Lower lobe of right lung (tissue), 2 donors: Measurements from ENCODE around the gene ISLR2. TPM values are rescaled to one million over a fixed set of nuclear protein-coding genes. Genes with fewer than 3 reads are reported as not detected.

Experiments
- ATAC-seq, 2 donors: fragments of 200-7000 bp; cut with Tn5 transposase; one replicate each; pipeline ENCODE4 v1.9.1; 2020 to 2022; ENCODE audit warnings: mild to moderate bottlenecking in 2 of 2, moderate library complexity in 2 of 2
- DNase-seq: peaks from one replicate; pipeline ENCODE4 v3.0.0-alpha.2; 2020
- H3K27ac ChIP-seq: fragments of 200-600 bp; one replicate; pipeline ENCODE4 v1.8.0; 2022
- H3K27me3 ChIP-seq: fragments of 200-600 bp; one replicate; pipeline ENCODE4 v1.8.0; 2022; ENCODE audit warnings: low read depth
- H3K36me3 ChIP-seq: fragments of 200-600 bp; one replicate; pipeline ENCODE4 v1.8.0; 2022; ENCODE audit warnings: mild to moderate bottlenecking
- H3K4me1 ChIP-seq: fragments of 200-600 bp; one replicate; pipeline ENCODE4 v1.8.0; 2022
- H3K4me3 ChIP-seq: fragments of 200-600 bp; one replicate; pipeline ENCODE4 v1.8.0; 2022; ENCODE audit warnings: mild to moderate bottlenecking
- H3K9me3 ChIP-seq: fragments of 200-600 bp; one replicate; pipeline ENCODE4 v1.8.0; 2022
- CTCF ChIP-seq: fragments of 200-600 bp; IDR thresholded peaks from one replicate; pipeline ENCODE4 v1.8.0; 2022; ENCODE audit warnings: antibody characterized with exemption, mild to moderate bottlenecking
- intact Hi-C: fragments of 100-400 bp; cut with DNase I; formaldehyde crosslinking; loops from one replicate; pipeline ENCODE4 v1.11.0; 2022
- total RNA-seq: library from RNA; stranded (reverse); fragmentation: NEBNext Ultra II Directional; extraction: Animal tissue kit (Norgen Biotek cat#: 25700); gene quantifications from one replicate; pipeline ENCODE4 v1.2.1, GENCODE V29; 2021
- donor health status: DM: no; HTN: yes; CAD: no; lungs with severe emphysema.

The ISLR2 gene
- total RNA-seq, 1 donor from 2014 or later, result 1.2 TPM

- DNase-seq (peak; percentile 18), ATAC-seq (no peak)
- TF ChIP-seq CTCF, result no peak
- Histone ChIP-seq H3K4me1 (peaks cover 11% of the 10 kb centered on the region), H3K27me3 (no peaks in the 10 kb centered on the region), H3K27ac (no peak overlapping the region), H3K9me3 (no peaks in the 10 kb centered on the region), H3K36me3 (no peaks in the 10 kb centered on the region), H3K4me3 (no peak overlapping the region)
- intact Hi-C loops, result no loop called here
Measured at GRCh38 chr15:74168711-74169126, 38.3 kb downstream of the ISLR2 start.

GRCh38 chr15:74170071-74170844, 39.9 kb downstream of the ISLR2 start:
- Histone ChIP-seq H3K4me3 (no peak overlapping the region), H3K9me3 (no peaks in the 10 kb centered on the region), H3K27me3 (no peaks in the 10 kb centered on the region), H3K27ac (no peak overlapping the region), H3K4me1 (peaks cover 11% of the 10 kb centered on the region), H3K36me3 (no peaks in the 10 kb centered on the region)
- ATAC-seq (no peak), DNase-seq (peak; percentile 24)
- TF ChIP-seq CTCF, result no peak
- intact Hi-C loops, result no loop called here

- no peaks in the 10 kb centered on the region for H3K27me3 ChIP-seq
- DNase-seq (peak; percentile 15), ATAC-seq (no peak)
- H3K9me3 ChIP-seq, result no peaks in the 10 kb centered on the region
- no peak for TF ChIP-seq CTCF
- H3K27ac ChIP-seq, result no peak overlapping the region
- H3K4me1 ChIP-seq, result peaks cover 11% of the 10 kb centered on the region
- intact Hi-C loops, result no loop called here
- H3K36me3 ChIP-seq, result no peaks in the 10 kb centered on the region
- no peak overlapping the region for H3K4me3 ChIP-seq
Measured at GRCh38 chr15:74170875-74171578, 40.6 kb downstream of the ISLR2 start.

GRCh38 chr15:74171965-74172541, 41.7 kb downstream of the ISLR2 start:
- DNase-seq (no peak), ATAC-seq (no peak)
- intact Hi-C loops, result no loop called here
- peaks cover 20% of the 10 kb centered on the region for H3K4me1 ChIP-seq
- no peak overlapping the region for H3K4me3 ChIP-seq
- H3K27me3 ChIP-seq, result no peaks in the 10 kb centered on the region
- no peaks in the 10 kb centered on the region for H3K9me3 ChIP-seq
- H3K36me3 ChIP-seq, result no peaks in the 10 kb centered on the region
- TF ChIP-seq CTCF, result no peak
- H3K27ac ChIP-seq, result peak overlapping the region; percentile 71

GRCh38 chr15:74172701-74173379, 42.5 kb downstream of the ISLR2 start:
- Histone ChIP-seq H3K4me3 (peak overlapping the region; percentile 2), H3K4me1 (peaks cover 23% of the 10 kb centered on the region), H3K27me3 (no peaks in the 10 kb centered on the region), H3K9me3 (no peaks in the 10 kb centered on the region), H3K27ac (peak overlapping the region; percentile 71), H3K36me3 (no peaks in the 10 kb centered on the region)
- intact Hi-C loops, result no loop called here
- TF ChIP-seq CTCF, result no peak
- DNase-seq (peak; percentile 50), ATAC-seq (peak; percentile 39 to 47)
